GM21786 (cell line): ENCODE measurements around the gene SEMA5A.

Experiments
- ATAC-seq: cut with Tn5 transposase; IDR thresholded peaks from one replicate; pipeline ENCODE4 v1.9.1; 2021; ENCODE audit not compliant: unreplicated experiment

The SEMA5A gene

GRCh38 chr5:9151684-9152427 is 394.0 kb downstream of the SEMA5A start:
- ATAC-seq = no peak

GRCh38 chr5:9149988-9150387 is 395.9 kb downstream of the SEMA5A start:
- no peak for ATAC-seq

- ATAC-seq = no peak
These were observed 397.6 kb downstream of the SEMA5A start for GRCh38 chr5:9148242-9148641.

- ATAC-seq = no peak
These were observed 405.2 kb downstream of the SEMA5A start for GRCh38 chr5:9140711-9141110.

- no peak for ATAC-seq
These were observed 405.7 kb downstream of the SEMA5A start for GRCh38 chr5:9140202-9140601.

GRCh38 chr5:9139344-9139743 is 406.5 kb downstream of the SEMA5A start:
- ATAC-seq = no peak

- no peak for ATAC-seq
These were observed 417.7 kb downstream of the SEMA5A start for GRCh38 chr5:9128136-9128535.

GRCh38 chr5:9126490-9126889 is 419.4 kb downstream of the SEMA5A start:
- ATAC-seq = no peak

- ATAC-seq = no peak
These were observed 420.0 kb downstream of the SEMA5A start for GRCh38 chr5:9125852-9126251.

GRCh38 chr5:9124838-9125237 is 421.0 kb downstream of the SEMA5A start:
- no peak for ATAC-seq

GRCh38 chr5:9124071-9124470 is 421.8 kb downstream of the SEMA5A start:
- ATAC-seq = no peak

GRCh38 chr5:9122528-9122927 is 423.3 kb downstream of the SEMA5A start:
- no peak for ATAC-seq

GRCh38 chr5:9121597-9121996 is 424.3 kb downstream of the SEMA5A start:
- ATAC-seq = no peak

GRCh38 chr5:9118852-9119251 is 427.0 kb downstream of the SEMA5A start:
- no peak for ATAC-seq

GRCh38 chr5:9115093-9115492 is 430.8 kb downstream of the SEMA5A start:
- no peak for ATAC-seq

GRCh38 chr5:9112520-9113291 is 433.2 kb downstream of the SEMA5A start:
- ATAC-seq = no peak

- ATAC-seq = no peak
These were observed 437.7 kb downstream of the SEMA5A start for GRCh38 chr5:9108162-9108561.

GRCh38 chr5:9105851-9106250 is 440.0 kb downstream of the SEMA5A start:
- ATAC-seq = no peak

GRCh38 chr5:9104571-9105339 is 441.1 kb downstream of the SEMA5A start:
- ATAC-seq = no peak

GRCh38 chr5:9103290-9103689 is 442.6 kb downstream of the SEMA5A start:
- no peak for ATAC-seq

GRCh38 chr5:9099689-9100088 is 446.2 kb downstream of the SEMA5A start:
- ATAC-seq = no peak

GRCh38 chr5:9098990-9099389 is 446.9 kb downstream of the SEMA5A start:
- no peak for ATAC-seq
